Liver (tissue), 3 donors: ENCODE data around the gene OR8B8.
A peak's percentile ranks its signal among the peaks of the same experiment; 100 is the strongest.

Source experiments
- ATF3 ChIP-seq: IDR thresholded peaks from 2 replicates; pipeline ENCODE4 v1.6.1; 2016; ENCODE audit warnings: antibody characterized with exemption
- CTCF ChIP-seq: fragments of 150-350 bp; IDR thresholded peaks from 2 replicates; pipeline ENCODE4 v1.5.1; 2017; ENCODE audit warnings: improper control_type of control experiment, low read depth, low read length; ENCODE audit not compliant: missing input control
- EGR1 ChIP-seq, 2 donors: IDR thresholded peaks; 2 replicates each; pipeline ENCODE4 v1.6.1; 2016 to 2018; ENCODE audit warnings: antibody characterized with exemption in 2 of 2, low read depth in 2 of 2
- FOXA2 ChIP-seq: IDR thresholded peaks from 2 replicates; pipeline ENCODE4 v1.6.1; 2016; ENCODE audit warnings: antibody characterized with exemption
- GABPA ChIP-seq, 2 donors: IDR thresholded peaks in 1 of 2; conservative IDR thresholded peaks in 1 of 2; 2 replicates each; pipeline ENCODE4 v1.6.1; 2016; ENCODE audit warnings: antibody characterized with exemption in 2 of 2, mild to moderate bottlenecking in 1 of 2, moderate library complexity in 1 of 2
- JUND ChIP-seq, 2 donors: IDR thresholded peaks; 2 replicates each; pipeline ENCODE4 v1.6.1; 2016; ENCODE audit warnings: antibody characterized with exemption in 2 of 2
- MAX ChIP-seq: IDR thresholded peaks from 2 replicates; pipeline ENCODE4 v1.6.1; 2016; ENCODE audit warnings: antibody characterized with exemption
- NR2F2 ChIP-seq: IDR thresholded peaks from 2 replicates; pipeline ENCODE4 v1.6.1; 2016; ENCODE audit warnings: antibody characterized with exemption
- REST ChIP-seq: IDR thresholded peaks from 2 replicates; pipeline ENCODE4 v1.6.1; 2016; ENCODE audit warnings: antibody characterized with exemption, mild to moderate bottlenecking
- SP1 ChIP-seq: IDR thresholded peaks from 2 replicates; pipeline ENCODE4 v1.6.1; 2018; ENCODE audit warnings: antibody characterized with exemption, mild to moderate bottlenecking
- ZBTB33 ChIP-seq: IDR thresholded peaks from 2 replicates; pipeline ENCODE4 v1.6.1; 2016; ENCODE audit warnings: antibody characterized with exemption
- donor health status: healthy.
- donor health status: healthy.

GRCh38 chr11:124415356-124415923 is 30.1 kb downstream of the OR8B8 start:
- TF ChIP-seq CTCF, result peak; percentile 77
- no peak for TF ChIP-seq ATF3
- no peak for TF ChIP-seq EGR1 (IDR thresholded peaks at IDR 0.05; ENCODE audit: low read depth in 2 of 2)
- no peak for TF ChIP-seq ZBTB33
- no peak for TF ChIP-seq JUND (IDR thresholded peaks at IDR 0.05)
- no peak for TF ChIP-seq REST
- TF ChIP-seq MAX, result no peak
- TF ChIP-seq SP1, result no peak
- no peak for TF ChIP-seq NR2F2
- TF ChIP-seq GABPA (IDR thresholded peaks at IDR 0.05 in 1 of 2, conservative IDR thresholded peaks at IDR 0.05 in 1 of 2), result no peak
- TF ChIP-seq FOXA2, result no peak
